ENCODE measurements around the gene TJP3.
A peak's percentile ranks its signal among the peaks of the same experiment; 100 is the strongest.

TJP3 gene

DNA sequence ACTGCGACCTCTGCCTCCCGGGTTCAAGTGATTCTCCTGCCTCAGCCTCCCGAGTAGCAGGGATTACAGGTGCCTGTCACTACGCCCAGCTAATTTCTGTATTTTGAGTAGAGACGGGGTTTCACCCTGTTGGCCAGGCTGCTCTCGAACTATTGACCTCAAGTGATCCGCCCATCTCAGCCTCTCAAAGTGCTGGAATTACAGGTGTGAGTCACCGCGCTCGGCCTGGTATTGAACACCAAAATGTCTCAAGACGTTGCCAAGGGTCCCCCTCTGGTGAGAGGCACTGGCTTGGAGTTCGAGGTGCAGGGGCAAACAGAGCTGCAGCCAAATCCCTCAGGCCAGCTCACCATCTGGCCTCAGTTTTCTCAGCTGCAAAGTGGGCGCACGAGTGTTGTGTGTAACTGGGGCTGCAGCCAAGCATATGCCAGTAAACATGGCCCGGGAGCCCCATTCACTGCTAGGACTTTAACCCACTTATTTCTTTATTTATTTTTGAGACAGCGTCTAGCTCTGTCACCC lies 8.0 kb downstream of the TJP3 start:
- no peak for DNase-seq

- no peak for DNase-seq
Measured at GRCh38 chr19:3719868-3720267, 11.7 kb downstream of the TJP3 start.

GRCh38 chr19:3720349-3720917 lies 12.2 kb downstream of the TJP3 start:
- DNase-seq = no peak

- DNase-seq = peak; percentile 88
Measured at GRCh38 chr19:3721131-3721886, 13.1 kb downstream of the TJP3 start.

GRCh38 chr19:3721887-3722442 lies 13.8 kb downstream of the TJP3 start:
- DNase-seq = no peak

DNA sequence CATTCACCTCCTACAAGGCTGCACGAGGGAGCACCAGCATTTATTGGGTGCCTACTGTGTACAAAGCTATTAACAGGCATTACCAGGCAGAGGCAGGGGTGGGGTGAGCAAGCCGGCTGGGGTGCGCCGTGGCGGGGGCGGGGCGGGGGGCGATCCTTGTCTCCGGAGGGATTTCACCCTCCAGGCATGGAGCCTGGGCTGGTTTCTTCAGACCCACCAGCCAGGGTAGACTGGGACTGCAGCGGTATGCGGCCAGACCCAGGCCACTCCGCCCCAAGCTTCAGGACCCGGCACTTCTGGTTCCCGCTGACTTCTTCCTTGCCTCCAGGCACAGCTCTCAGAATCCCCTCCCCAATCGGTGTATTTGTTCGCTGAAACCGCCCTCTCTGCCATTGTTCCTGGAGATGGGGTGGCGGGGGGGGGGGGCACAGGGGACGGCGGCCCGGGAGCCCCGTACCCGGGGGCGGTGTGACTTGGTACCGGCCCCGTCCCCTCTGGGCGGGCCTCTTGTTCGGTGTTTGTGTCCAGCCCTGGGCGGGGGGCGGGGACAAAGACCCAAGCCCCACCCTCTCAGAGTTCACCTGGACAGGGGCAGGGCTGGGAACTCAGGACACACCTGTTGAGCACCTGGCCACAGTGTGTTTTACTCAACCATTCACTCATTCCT lies 14.4 kb downstream of the TJP3 start:
- peak; percentile 16 for DNase-seq

DNA sequence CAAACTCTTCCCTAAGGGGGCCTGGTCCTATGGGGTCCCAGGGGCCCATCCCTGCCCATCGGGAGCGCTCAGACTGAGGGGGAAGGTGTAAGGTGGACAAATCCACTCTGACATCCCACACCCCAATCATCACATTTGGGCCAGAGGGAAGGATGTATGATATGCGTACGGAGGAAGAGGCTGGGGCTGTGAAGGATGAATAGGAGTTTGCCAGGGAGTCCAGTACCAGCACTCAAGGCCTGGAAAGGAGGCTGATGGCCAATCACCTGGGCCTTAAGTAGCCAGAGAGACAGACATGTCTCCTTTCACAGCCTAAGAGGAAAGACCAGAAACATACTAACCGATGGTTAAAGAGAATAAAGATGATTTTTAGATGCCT lies 14.9 kb downstream of the TJP3 start:
- no peak for DNase-seq

- no peak for DNase-seq
Measured at GRCh38 chr19:3723883-3724282, 15.7 kb downstream of the TJP3 start.

- no peak for DNase-seq
Measured at GRCh38 chr19:3725121-3725520, 16.9 kb downstream of the TJP3 start.

DNA sequence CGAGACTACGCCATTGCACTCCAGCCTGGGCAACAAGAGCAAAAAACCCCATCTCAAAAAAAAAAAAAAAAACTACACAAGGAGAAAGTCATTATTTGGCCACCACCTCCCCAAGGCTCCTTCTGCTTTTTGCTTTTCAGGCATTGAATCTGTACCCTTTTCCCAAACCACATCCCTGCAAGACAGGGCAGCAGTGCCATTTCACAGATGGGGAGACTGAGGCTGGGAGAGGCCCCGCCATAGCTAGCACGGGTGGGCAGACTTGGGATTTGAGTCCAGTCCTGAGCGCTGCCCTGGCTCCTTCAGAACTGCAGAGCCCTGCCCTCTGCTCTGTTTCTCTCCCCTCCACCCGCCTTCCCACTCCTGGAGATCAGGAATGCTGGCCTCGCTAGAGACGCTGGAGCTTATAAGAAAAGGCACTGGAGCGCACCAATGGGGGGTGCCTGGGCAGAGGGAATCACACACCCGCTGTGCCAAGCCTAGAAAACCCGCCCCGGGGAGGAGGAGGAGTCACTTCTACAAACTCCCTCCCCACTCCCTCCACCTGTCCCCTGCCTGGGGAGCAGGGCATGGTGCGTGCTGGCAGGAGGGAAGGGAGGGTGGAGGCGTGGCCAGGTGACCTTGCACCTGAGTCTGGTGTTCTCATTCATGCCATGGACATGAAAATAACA lies 17.6 kb downstream of the TJP3 start:
- DNase-seq = peak; percentile 72

GRCh38 chr19:3730457-3730958 lies 22.3 kb downstream of the TJP3 start:
- DNase-seq = no peak

- DNase-seq = no peak
Measured at GRCh38 chr19:3732108-3732507, 23.9 kb downstream of the TJP3 start.

- DNase-seq = no peak
Measured at GRCh38 chr19:3733549-3734309, 25.5 kb downstream of the TJP3 start.

- DNase-seq = no peak
Measured at GRCh38 chr19:3734310-3734600, 26.1 kb downstream of the TJP3 start.

DNA sequence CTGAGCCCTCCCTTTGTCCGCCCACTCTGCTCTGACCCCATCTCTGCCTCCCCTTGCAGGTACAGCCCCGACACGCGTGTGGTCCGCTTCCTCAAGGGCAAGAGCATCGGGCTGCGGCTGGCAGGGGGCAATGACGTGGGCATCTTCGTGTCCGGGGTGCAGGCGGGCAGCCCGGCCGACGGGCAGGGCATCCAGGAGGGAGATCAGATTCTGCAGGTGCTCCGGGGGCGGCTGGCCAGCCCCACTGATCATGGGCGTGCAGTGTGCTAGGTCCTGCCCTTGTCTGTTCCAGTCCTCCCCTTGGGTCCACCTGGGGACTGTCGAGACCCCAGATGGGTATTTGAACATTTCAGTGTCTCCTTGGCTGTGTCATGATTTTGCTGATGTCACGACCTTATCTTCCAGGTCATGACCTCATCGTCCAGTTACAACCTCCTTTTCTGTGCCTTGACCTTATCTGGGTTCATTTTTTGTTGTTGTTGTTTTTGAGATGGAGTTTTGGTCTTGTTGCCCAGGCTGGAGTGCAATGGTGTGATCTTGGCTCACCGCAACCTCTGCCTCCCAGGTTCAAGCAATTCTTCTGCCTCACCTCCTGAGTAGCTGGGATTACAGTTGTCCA lies 28.0 kb downstream of the TJP3 start:
- no peak for DNase-seq

- DNase-seq = no peak
Measured at GRCh38 chr19:3737487-3738205, 29.5 kb downstream of the TJP3 start.

DNA sequence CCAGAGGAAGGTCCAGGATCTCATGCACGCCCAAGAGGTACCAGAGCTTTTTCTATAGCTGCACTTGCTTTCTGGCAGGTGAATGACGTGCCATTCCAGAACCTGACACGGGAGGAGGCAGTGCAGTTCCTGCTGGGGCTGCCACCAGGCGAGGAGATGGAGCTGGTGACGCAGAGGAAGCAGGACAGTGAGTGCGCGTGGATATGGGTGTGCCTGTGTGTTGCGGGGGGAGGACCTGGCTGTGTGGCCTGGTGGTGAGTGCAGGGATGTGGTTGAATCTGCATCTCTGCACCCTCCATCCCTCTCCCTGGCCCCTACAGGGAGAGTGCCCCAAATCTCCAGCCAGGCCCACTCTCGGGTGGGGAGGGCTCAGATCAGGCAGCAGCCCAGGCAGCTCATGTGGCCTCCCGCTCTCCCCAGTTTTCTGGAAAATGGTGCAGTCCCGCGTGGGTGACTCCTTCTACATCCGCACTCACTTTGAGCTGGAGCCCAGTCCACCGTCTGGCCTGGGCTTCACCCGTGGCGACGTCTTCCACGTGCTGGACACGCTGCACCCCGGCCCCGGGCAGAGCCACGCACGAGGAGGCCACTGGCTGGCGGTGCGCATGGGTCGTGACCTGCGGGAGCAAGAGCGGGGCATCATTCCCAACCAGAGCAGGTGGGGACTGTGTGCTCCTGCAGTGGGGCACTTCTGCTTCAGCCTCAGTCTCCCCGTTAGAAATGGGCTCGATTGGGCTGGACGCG lies 30.5 kb downstream of the TJP3 start:
- no peak for DNase-seq

GRCh38 chr19:3740431-3740830 lies 32.2 kb downstream of the TJP3 start:
- no peak for DNase-seq

DNA sequence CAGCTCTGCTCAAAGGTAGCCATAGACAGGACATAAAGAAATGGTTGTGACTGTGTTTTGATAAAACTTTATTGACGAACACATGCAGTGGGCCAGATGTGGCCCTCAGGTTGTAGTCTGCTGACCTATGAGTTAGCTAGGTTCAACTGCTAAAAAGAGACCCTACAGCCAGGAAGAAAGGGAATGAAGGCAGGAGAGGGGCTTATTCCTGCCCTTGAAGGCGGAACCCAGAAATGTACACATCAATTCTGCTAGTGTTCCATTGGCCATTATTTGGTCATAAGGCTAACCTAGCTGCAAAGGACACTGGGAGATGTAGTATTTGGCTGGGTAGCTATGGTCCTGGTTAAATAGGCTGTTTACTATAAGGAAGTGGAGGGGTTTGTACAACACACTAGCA lies 35.3 kb downstream of the TJP3 start:
- no peak for DNase-seq

DNA sequence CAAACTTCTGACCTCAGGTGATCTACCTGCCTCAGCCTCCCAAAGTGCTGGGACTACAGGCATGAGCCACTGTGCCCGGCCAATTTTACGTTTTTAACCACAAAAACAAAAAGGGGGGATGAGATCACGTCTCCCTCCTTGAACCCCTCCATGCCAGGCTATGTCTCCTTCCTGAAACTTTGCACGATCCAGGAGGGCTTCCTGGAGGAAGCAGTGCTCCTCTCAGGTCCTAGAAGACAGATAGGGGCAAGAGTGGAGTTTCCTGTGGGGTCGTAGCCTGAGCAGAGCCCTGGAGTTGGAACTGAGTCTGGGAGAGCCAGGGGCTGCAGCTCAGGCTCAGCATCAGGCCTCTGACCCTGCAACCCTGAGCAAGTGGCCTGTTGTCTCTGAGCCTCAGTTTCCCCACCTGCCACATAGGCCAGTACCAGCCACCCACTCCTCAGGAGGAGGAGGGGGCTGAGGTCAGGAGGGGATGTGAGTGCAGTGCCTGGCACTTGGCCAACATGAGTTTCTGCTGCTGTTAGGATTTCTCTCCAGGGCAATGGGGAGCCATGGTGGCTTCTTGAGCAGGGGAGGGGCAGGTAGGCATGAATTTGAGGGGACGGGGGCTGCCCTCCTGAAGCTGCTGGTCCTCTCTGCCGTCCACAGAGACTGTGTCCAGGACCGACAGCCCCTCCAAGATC lies 37.3 kb downstream of the TJP3 start:
- no peak for DNase-seq

Measured in NCI-H2029 treated with DMSO at 0.1 percent for 48 hours (cell line).